GM12878 (cell line): ENCODE data around the gene ARHGDIG.

Experiments
- ATF7 ChIP-seq: fragments of 450-650 bp; IDR thresholded peaks from 2 replicates; pipeline ENCODE4 v1.6.1; 2016; ENCODE audit warnings: low read depth, mild to moderate bottlenecking
- CEBPB ChIP-seq, 2 experiments: fragments of 150-350 bp in 1 of 2; IDR thresholded peaks; 2 replicates each; pipeline ENCODE4 v1.6.1; 2012 to 2014; ENCODE audit warnings: low read depth in 2 of 2, low read length in 2 of 2, borderline replicate concordance in 1 of 2, inconsistent platforms in 1 of 2
- MYC ChIP-seq: IDR thresholded peaks from 2 replicates; pipeline ENCODE4 v1.6.1; 2011; ENCODE audit warnings: mild to moderate bottlenecking, low read length, moderate library complexity, inconsistent platforms; ENCODE audit not compliant: insufficient read depth, insufficient replicate concordance, insufficient read length, severe bottlenecking
- NFIC ChIP-seq: IDR thresholded peaks from 2 replicates; pipeline ENCODE4 v1.6.1; 2012; ENCODE audit warnings: low read depth, mild to moderate bottlenecking, inconsistent platforms, low read length, moderate library complexity
- PRDM15 ChIP-seq: fragments of 450-650 bp; formaldehyde crosslinking; IDR thresholded peaks from 2 replicates; pipeline ENCODE4 v1.4.0; 2020; ENCODE audit warnings: mild to moderate bottlenecking, moderate library complexity
- SP1 ChIP-seq: IDR thresholded peaks from one replicate; pipeline ENCODE4 v1.6.1; 2011; ENCODE audit warnings: low read depth, low read length
- TCF12 ChIP-seq: IDR thresholded peaks from 2 replicates; pipeline ENCODE4 v1.6.1; 2011; ENCODE audit warnings: low read depth, mild to moderate bottlenecking, low read length
- USF2 ChIP-seq: IDR thresholded peaks from 2 replicates; pipeline ENCODE4 v1.6.1; 2011; ENCODE audit warnings: low read depth, low read length, improper control_type of control experiment, borderline replicate concordance
- ZNF274 ChIP-seq: IDR thresholded peaks from one replicate; pipeline ENCODE4 v1.8.0; 2011; ENCODE audit not compliant: insufficient read length, insufficient read depth
- TF ChIP-seq, protein P1 (sequence below): fragments of 150-350 bp; IDR thresholded peaks from 2 replicates; pipeline ENCODE4 v1.6.1; 2016; ENCODE audit warnings: low read depth, low read length

GRCh38 chr16:324201-324450 lies 43.7 kb downstream of the ARHGDIG start:
- no peak for TF ChIP-seq SP1
- no peak for TF ChIP-seq MYC
- TF ChIP-seq ATF7 = no peak
- TF ChIP-seq, protein P1, sequence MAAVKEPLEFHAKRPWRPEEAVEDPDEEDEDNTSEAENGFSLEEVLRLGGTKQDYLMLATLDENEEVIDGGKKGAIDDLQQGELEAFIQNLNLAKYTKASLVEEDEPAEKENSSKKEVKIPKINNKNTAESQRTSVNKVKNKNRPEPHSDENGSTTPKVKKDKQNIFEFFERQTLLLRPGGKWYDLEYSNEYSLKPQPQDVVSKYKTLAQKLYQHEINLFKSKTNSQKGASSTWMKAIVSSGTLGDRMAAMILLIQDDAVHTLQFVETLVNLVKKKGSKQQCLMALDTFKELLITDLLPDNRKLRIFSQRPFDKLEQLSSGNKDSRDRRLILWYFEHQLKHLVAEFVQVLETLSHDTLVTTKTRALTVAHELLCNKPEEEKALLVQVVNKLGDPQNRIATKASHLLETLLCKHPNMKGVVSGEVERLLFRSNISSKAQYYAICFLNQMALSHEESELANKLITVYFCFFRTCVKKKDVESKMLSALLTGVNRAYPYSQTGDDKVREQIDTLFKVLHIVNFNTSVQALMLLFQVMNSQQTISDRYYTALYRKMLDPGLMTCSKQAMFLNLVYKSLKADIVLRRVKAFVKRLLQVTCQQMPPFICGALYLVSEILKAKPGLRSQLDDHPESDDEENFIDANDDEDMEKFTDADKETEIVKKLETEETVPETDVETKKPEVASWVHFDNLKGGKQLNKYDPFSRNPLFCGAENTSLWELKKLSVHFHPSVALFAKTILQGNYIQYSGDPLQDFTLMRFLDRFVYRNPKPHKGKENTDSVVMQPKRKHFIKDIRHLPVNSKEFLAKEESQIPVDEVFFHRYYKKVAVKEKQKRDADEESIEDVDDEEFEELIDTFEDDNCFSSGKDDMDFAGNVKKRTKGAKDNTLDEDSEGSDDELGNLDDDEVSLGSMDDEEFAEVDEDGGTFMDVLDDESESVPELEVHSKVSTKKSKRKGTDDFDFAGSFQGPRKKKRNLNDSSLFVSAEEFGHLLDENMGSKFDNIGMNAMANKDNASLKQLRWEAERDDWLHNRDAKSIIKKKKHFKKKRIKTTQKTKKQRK = no peak
- TF ChIP-seq TCF12 = no peak
- no peak for TF ChIP-seq PRDM15 (CRISPR knock-in tag)
- TF ChIP-seq ZNF274 = no peak
- no peak for TF ChIP-seq USF2
- TF ChIP-seq CEBPB (IDR thresholded peaks at IDR 0.05; ENCODE audit: borderline replicate concordance in 1 of 2, low read depth in 2 of 2, low read length in 2 of 2) = no peak
- no peak for TF ChIP-seq NFIC
